Right lobe of liver (tissue), 4 donors: Measurements from ENCODE around the gene ANAPC7.
A peak's percentile ranks its signal among the peaks of the same experiment; 100 is the strongest.

Experiments used
- POLR2A ChIP-seq: fragments of 450-650 bp; IDR thresholded peaks from one replicate; pipeline ENCODE4 v1.6.1; 2017; ENCODE audit warnings: antibody characterized with exemption, mild to moderate bottlenecking
- TF ChIP-seq, protein P1 (sequence below), 4 donors: fragments of 200-600 bp in 3 of 4; fragments of 450-650 bp in 1 of 4; IDR thresholded peaks; one replicate each; pipeline versions ENCODE4 v1.5.1 to v1.8.0; 2016 to 2022; ENCODE audit warnings: antibody characterized with exemption in 4 of 4, mild to moderate bottlenecking in 2 of 4
- donor health status: DM: no; HTN: no; CAD: no.
- donor health status: DM: no; HTN: no; CAD: no.
- donor health status: DM: no; HTN: yes; CAD: no.

DNA sequence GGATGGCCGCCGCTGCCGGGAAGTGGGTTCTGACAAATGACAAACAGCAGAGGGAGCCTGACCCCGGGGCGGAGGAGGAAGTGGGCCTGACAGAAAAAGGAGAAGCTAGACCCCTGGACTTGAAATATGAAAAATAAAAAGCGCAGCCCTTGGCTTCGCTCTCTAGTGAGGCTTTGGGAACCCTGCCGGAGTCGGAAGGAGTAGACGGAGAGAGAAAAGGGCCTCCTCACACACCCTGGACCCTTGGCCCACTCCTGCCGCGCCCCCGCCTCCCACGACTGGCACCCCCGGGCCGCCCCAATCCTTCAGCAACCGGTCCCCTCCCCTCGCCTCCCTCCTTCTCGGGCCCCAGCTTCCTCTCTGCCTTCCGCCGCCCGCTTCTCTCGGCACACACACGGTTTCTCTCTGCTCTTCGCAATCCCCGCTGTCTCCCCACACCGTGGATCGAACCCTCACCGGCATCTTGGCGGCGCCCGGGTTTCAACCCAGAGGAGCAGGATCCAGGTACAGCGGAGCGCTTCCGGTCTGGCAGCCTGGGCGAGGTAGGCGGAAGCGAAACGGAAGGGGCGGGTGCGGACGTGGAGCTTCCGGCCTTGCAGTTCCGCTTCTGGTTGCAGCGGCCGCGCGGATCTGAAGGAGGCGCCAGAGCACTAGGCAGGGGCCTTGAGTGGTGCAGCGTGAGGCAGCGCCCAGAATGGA, 46.4 kb upstream of the ANAPC7 start, which contains the start of gene ARPC3:
- TF ChIP-seq, protein P1, sequence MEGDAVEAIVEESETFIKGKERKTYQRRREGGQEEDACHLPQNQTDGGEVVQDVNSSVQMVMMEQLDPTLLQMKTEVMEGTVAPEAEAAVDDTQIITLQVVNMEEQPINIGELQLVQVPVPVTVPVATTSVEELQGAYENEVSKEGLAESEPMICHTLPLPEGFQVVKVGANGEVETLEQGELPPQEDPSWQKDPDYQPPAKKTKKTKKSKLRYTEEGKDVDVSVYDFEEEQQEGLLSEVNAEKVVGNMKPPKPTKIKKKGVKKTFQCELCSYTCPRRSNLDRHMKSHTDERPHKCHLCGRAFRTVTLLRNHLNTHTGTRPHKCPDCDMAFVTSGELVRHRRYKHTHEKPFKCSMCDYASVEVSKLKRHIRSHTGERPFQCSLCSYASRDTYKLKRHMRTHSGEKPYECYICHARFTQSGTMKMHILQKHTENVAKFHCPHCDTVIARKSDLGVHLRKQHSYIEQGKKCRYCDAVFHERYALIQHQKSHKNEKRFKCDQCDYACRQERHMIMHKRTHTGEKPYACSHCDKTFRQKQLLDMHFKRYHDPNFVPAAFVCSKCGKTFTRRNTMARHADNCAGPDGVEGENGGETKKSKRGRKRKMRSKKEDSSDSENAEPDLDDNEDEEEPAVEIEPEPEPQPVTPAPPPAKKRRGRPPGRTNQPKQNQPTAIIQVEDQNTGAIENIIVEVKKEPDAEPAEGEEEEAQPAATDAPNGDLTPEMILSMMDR (IDR thresholded peaks at IDR 0.05), result peak; percentile 87 to 95 (median 90)
- TF ChIP-seq POLR2A, result peak; percentile 64
